Pancreas (tissue), 10 donors: Measurements from ENCODE around the gene DMD. TPM values are rescaled to one million over a fixed set of nuclear protein-coding genes. Genes with fewer than 3 reads are reported as not detected.

Source experiments
- ATAC-seq, 4 donors: fragments of 200-7000 bp; cut with Tn5 transposase; one replicate each; pipeline versions ENCODE4 v1.8.0 to v1.9.1; 2020; ENCODE audit warnings: mild to moderate bottlenecking in 4 of 4, moderate library complexity in 4 of 4
- DNase-seq, 6 donors: peaks; one replicate each; pipeline ENCODE4 v3.0.0-alpha.2; 2020
- FAIRE-seq: peaks from 2 replicates; lab custom pipeline; 2012; peaks lifted over from hg19 to GRCh38; lab: Jason Lieb, UNC
- H3K27ac ChIP-seq, 4 donors: fragments of 200-600 bp; sonication (generic); 1 replicate in 3 of 4; 2 replicates in 1 of 4; pipeline versions ENCODE4 v1.5.0 to v1.8.0; 2020
- H3K27me3 ChIP-seq, 4 donors: fragments of 200-600 bp; one replicate each; pipeline ENCODE4 v1.8.0; 2021
- H3K36me3 ChIP-seq, 3 donors: fragments of 200-600 bp; sonication (generic) in 1 of 3; one replicate each; pipeline versions ENCODE4 v1.5.0 to v1.8.0; 2020 to 2021
- H3K4me1 ChIP-seq, 3 donors: fragments of 200-600 bp; one replicate each; pipeline ENCODE4 v1.8.0; 2021
- H3K4me3 ChIP-seq, 4 donors: fragments of 200-600 bp; sonication (generic) in 2 of 4; one replicate each; pipeline versions ENCODE4 v1.5.0 to v1.8.0; 2020 to 2021
- H3K9me3 ChIP-seq, 4 donors: fragments of 200-600 bp; one replicate each; pipeline ENCODE4 v1.8.0; 2021
- CTCF ChIP-seq, 4 donors: fragments of 200-600 bp; sonication (generic) in 3 of 4; IDR thresholded peaks; one replicate each; pipeline versions ENCODE4 v1.5.0 to v1.8.0; 2021; ENCODE audit warnings: antibody characterized with exemption in 4 of 4
- WGBS, 2 donors: extraction: QIAGEN DNeasy Blood & Tissue Kit; methylation state at CpG; one replicate each; pipeline ENCODE4 v1.1.7; 2013; 5-methylcytosine and 5-hydroxymethylcytosine counted together
- intact Hi-C, 3 donors: fragments of 100-400 bp; cut with DNase I; formaldehyde crosslinking; loops; one replicate each; pipeline versions ENCODE4 v1.11.1 to v1.14.2; 2022
- polyA plus RNA-seq, 2 donors: library from polyadenylated mRNA; stranded (reverse); fragments of 200-250 nt; gene quantifications; one replicate each; pipeline ENCODE4 v1.2.3, GENCODE V29; 2013
- total RNA-seq, 6 donors: library from RNA; stranded (reverse); fragmentation: NEBNext Ultra II Directional in 4 of 6; extraction: Animal tissue kit (Norgen Biotek cat#: 25700) in 4 of 6; gene quantifications; one replicate each; pipeline versions ENCODE4 v1.2.1 to v1.2.4, GENCODE V29; 2021 to 2023
- donor health status: healthy with polysubstance abuse.
- donor health status: DM: no; HTN: no; CAD: no; lungs with moderate emphysema.
- donor health status: DM: no; HTN: no; CAD: no.
- donor health status: control.
- donor health status: control.
- donor health status: Bipolar disorder and iron deficiency.
- donor health status: DM: yes; HTN: yes; CAD: no.
- donor health status: DM: no; HTN: no; CAD: no.
- donor health status: DM: no; HTN: no; CAD: no.
- donor health status: DM: yes; HTN: yes; CAD: no.

DMD gene
- total and polyA plus RNA-seq, 8 donors: 9.1 to 46.5 (median 32.1) TPM

GRCh38 chrX:31117266-31117665 lies 2094.1 kb downstream of the DMD start:
- 39 to 54% methylated on average over 4 of the region's 4 CpGs for WGBS, 2 donors
- Histone ChIP-seq H3K4me3 (no peak overlapping the region), H3K27ac (no peak overlapping the region), H3K9me3 (no peaks in the 10 kb centered on the region), H3K27me3 (no peaks in the 10 kb centered on the region), H3K4me1 (no peaks in the 10 kb centered on the region), H3K36me3 (no peaks in the 10 kb centered on the region)
- intact Hi-C loops: no loop called here
- no peak for FAIRE-seq
- TF ChIP-seq CTCF (IDR thresholded peaks at IDR 0.05): no peak
- DNase-seq: no peak
- peak in 2 of 4 donors; percentile 25 to 51 for ATAC-seq

- 31 to 52% methylated on average over 4 of the region's 4 CpGs for WGBS, 2 donors
- Histone ChIP-seq H3K27me3 (no peaks in the 10 kb centered on the region), H3K27ac (no peak overlapping the region), H3K9me3 (no peaks in the 10 kb centered on the region), H3K4me3 (no peak overlapping the region), H3K36me3 (no peaks in the 10 kb centered on the region), H3K4me1 (no peaks in the 10 kb centered on the region)
- TF ChIP-seq CTCF (IDR thresholded peaks at IDR 0.05): no peak
- no peak for ATAC-seq
- DNase-seq: no peak
- intact Hi-C loops: no loop called here
- no peak for FAIRE-seq
Measured at GRCh38 chrX:31115398-31115797, 2096.0 kb downstream of the DMD start.

- FAIRE-seq (no peak), ATAC-seq (peak in 1 of 4 donors; percentile 12)
Measured at GRCh38 chrX:31114858-31115257, 2096.5 kb downstream of the DMD start.

GRCh38 chrX:31112226-31112999 lies 2098.9 kb downstream of the DMD start:
- DNase-seq (no peak), FAIRE-seq (no peak), ATAC-seq (no peak)
- Histone ChIP-seq H3K27me3 (no peaks in the 10 kb centered on the region), H3K27ac (no peak overlapping the region), H3K4me3 (no peak overlapping the region), H3K4me1 (no peaks in the 10 kb centered on the region), H3K36me3 (no peaks in the 10 kb centered on the region), H3K9me3 (no peaks in the 10 kb centered on the region)
- intact Hi-C loops: no loop called here
- 62 to 85% methylated on average over 5 of the region's 5 CpGs for WGBS, 2 donors
- TF ChIP-seq CTCF (IDR thresholded peaks at IDR 0.05): no peak

More at GRCh38 chrX:31114858-31115257, 2096.5 kb downstream of the DMD start:
- Histone ChIP-seq H3K4me1 (no peaks in the 10 kb centered on the region), H3K27ac (no peak overlapping the region), H3K36me3 (no peaks in the 10 kb centered on the region), H3K9me3 (no peaks in the 10 kb centered on the region), H3K27me3 (no peaks in the 10 kb centered on the region), H3K4me3 (no peak overlapping the region)
- no peak for DNase-seq
- 19 to 33% methylated on average over 2 of the region's 2 CpGs for WGBS, 2 donors
- TF ChIP-seq CTCF (IDR thresholded peaks at IDR 0.05): no peak
- intact Hi-C loops: no loop called here

- FAIRE-seq (no peak), DNase-seq (no peak), ATAC-seq (no peak)
- H3K27ac ChIP-seq: no peak overlapping the region
- H3K4me3 ChIP-seq: no peak overlapping the region
- H3K9me3 ChIP-seq: no peaks in the 10 kb centered on the region
- intact Hi-C loops: no loop called here
- H3K27me3 ChIP-seq: no peaks in the 10 kb centered on the region
- no peak for TF ChIP-seq CTCF (IDR thresholded peaks at IDR 0.05)
- 88 to 90% methylated on average over 6 of the region's 6 CpGs for WGBS, 2 donors
- H3K36me3 ChIP-seq: no peaks in the 10 kb centered on the region
- no peaks in the 10 kb centered on the region for H3K4me1 ChIP-seq
Measured at GRCh38 chrX:31110657-31111056, 2100.7 kb downstream of the DMD start.
